ENCODE results near the gene IQGAP1.

Gene IQGAP1

DNA sequence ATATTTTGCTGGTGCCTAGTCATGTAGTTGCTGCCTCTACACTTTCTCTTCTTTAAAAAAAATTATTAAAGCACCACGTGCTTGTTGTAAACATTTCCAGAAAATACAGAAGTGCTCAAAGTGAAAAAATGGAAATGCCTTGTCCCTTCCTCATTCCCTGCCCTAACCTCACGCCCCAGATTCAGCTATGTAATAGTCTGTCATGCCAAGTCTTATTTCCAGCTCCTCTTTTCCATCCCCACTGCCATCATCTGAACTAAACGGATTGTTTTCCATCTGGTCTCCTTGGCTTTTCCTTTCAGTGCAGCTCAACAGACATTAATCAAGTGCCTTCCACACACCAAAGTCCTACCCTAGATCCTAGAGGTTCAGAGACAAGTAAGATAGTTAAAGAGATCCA, 20.5 kb upstream of the IQGAP1 start:
- TF ChIP-seq, protein P1, sequence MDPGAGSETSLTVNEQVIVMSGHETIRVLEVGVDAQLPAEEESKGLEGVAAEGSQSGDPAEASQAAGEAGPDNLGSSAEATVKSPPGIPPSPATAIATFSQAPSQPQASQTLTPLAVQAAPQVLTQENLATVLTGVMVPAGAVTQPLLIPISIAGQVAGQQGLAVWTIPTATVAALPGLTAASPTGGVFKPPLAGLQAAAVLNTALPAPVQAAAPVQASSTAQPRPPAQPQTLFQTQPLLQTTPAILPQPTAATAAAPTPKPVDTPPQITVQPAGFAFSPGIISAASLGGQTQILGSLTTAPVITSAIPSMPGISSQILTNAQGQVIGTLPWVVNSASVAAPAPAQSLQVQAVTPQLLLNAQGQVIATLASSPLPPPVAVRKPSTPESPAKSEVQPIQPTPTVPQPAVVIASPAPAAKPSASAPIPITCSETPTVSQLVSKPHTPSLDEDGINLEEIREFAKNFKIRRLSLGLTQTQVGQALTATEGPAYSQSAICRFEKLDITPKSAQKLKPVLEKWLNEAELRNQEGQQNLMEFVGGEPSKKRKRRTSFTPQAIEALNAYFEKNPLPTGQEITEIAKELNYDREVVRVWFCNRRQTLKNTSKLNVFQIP (CRISPR knock-in tag; IDR thresholded peaks at IDR 0.05; ENCODE audit: borderline replicate concordance, low read depth), result no peak
- TF ChIP-seq ARNTL (CRISPR knock-in tag; IDR thresholded peaks at IDR 0.05; ENCODE audit: borderline replicate concordance, low read depth) (no peak), ZFP3 (CRISPR knock-in tag; IDR thresholded peaks at IDR 0.05) (no peak), OSR1 (CRISPR knock-in tag; IDR thresholded peaks at IDR 0.05) (no peak), ZC3H10 (CRISPR knock-in tag; IDR thresholded peaks at IDR 0.05) (no peak), ZNF70 (CRISPR knock-in tag; IDR thresholded peaks at IDR 0.05) (no peak), TCF4 (CRISPR knock-in tag; IDR thresholded peaks at IDR 0.05; ENCODE audit: borderline replicate concordance) (no peak), SNAI2 (CRISPR knock-in tag; IDR thresholded peaks at IDR 0.05) (no peak), GLIS3 (CRISPR knock-in tag; IDR thresholded peaks at IDR 0.05) (no peak)
- no peak for ATAC-seq

DNA sequence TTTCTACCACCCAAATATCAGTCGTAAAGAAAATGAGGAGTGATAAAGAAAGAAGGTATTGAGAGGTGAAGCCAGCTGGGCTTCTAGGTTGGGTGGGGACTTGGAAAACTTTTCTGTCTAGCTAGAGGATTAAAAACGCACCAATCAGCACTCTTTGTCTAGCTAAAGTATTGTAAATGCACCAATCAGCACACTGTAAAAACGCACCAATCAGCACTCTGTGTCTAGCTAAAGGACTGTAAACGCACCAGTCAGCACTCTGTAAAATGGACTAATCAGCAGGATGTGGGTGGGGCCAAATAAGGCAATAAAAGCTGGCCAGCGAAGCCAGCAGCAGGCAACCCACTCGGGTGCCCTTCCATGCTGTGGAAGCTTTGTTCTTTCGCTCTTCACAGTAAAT, 13.0 kb upstream of the IQGAP1 start:
- TF ChIP-seq OSR1 (CRISPR knock-in tag; IDR thresholded peaks at IDR 0.05) (no peak), CSDC2 (CRISPR knock-in tag; IDR thresholded peaks at IDR 0.05) (no peak), ARNTL (CRISPR knock-in tag; IDR thresholded peaks at IDR 0.05; ENCODE audit: borderline replicate concordance, low read depth) (no peak), GLIS3 (CRISPR knock-in tag; IDR thresholded peaks at IDR 0.05) (no peak), TCF4 (CRISPR knock-in tag; IDR thresholded peaks at IDR 0.05; ENCODE audit: borderline replicate concordance) (no peak), SNAI2 (CRISPR knock-in tag; IDR thresholded peaks at IDR 0.05) (no peak), BACH2 (CRISPR knock-in tag; IDR thresholded peaks at IDR 0.05; ENCODE audit: borderline replicate concordance) (no peak), ZC3H10 (CRISPR knock-in tag; IDR thresholded peaks at IDR 0.05) (no peak), ZNF565 (CRISPR knock-in tag; conservative IDR thresholded peaks at IDR 0.05; ENCODE audit: low read depth) (no peak), ZFP3 (CRISPR knock-in tag; IDR thresholded peaks at IDR 0.05) (no peak)
- TF ChIP-seq, protein P2, sequence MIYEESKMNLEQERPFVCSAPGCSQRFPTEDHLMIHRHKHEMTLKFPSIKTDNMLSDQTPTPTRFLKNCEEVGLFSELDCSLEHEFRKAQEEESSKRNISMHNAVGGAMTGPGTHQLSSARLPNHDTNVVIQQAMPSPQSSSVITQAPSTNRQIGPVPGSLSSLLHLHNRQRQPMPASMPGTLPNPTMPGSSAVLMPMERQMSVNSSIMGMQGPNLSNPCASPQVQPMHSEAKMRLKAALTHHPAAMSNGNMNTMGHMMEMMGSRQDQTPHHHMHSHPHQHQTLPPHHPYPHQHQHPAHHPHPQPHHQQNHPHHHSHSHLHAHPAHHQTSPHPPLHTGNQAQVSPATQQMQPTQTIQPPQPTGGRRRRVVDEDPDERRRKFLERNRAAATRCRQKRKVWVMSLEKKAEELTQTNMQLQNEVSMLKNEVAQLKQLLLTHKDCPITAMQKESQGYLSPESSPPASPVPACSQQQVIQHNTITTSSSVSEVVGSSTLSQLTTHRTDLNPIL (CRISPR knock-in tag; IDR thresholded peaks at IDR 0.05; ENCODE audit: low read depth), result no peak
- TF ChIP-seq, protein P1 (CRISPR knock-in tag; IDR thresholded peaks at IDR 0.05; ENCODE audit: borderline replicate concordance, low read depth), result no peak
- TF ChIP-seq, protein P3, sequence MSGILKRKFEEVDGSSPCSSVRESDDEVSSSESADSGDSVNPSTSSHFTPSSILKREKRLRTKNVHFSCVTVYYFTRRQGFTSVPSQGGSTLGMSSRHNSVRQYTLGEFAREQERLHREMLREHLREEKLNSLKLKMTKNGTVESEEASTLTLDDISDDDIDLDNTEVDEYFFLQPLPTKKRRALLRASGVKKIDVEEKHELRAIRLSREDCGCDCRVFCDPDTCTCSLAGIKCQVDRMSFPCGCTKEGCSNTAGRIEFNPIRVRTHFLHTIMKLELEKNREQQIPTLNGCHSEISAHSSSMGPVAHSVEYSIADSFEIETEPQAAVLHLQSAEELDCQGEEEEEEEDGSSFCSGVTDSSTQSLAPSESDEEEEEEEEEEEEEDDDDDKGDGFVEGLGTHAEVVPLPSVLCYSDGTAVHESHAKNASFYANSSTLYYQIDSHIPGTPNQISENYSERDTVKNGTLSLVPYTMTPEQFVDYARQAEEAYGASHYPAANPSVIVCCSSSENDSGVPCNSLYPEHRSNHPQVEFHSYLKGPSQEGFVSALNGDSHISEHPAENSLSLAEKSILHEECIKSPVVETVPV (CRISPR knock-in tag; IDR thresholded peaks at IDR 0.05), result no peak
- TF ChIP-seq, protein P4, sequence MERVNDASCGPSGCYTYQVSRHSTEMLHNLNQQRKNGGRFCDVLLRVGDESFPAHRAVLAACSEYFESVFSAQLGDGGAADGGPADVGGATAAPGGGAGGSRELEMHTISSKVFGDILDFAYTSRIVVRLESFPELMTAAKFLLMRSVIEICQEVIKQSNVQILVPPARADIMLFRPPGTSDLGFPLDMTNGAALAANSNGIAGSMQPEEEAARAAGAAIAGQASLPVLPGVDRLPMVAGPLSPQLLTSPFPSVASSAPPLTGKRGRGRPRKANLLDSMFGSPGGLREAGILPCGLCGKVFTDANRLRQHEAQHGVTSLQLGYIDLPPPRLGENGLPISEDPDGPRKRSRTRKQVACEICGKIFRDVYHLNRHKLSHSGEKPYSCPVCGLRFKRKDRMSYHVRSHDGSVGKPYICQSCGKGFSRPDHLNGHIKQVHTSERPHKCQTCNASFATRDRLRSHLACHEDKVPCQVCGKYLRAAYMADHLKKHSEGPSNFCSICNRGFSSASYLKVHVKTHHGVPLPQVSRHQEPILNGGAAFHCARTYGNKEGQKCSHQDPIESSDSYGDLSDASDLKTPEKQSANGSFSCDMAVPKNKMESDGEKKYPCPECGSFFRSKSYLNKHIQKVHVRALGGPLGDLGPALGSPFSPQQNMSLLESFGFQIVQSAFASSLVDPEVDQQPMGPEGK (CRISPR knock-in tag; IDR thresholded peaks at IDR 0.05; ENCODE audit: borderline replicate concordance), result no peak

DNA sequence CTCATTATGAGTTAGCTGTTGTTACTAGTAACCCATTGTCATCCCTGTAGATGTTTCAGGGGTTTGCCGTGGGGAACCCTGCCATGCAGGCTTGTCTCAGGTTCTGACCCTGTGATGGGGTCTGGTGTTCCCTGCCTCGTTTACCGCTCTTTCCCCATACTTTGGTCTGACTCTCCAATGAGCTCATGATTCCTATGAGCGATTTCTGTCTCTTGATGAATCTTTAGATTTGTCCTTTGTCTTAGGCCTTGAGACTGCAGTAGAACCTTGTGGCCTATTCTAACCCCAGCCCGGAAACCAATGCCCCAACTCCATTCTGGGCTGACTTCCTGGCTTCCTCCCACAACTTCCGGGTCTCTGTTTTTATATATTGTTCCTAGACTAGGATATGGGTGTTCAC, 11.3 kb upstream of the IQGAP1 start:
- no peak for ATAC-seq
- TF ChIP-seq ZNF565 (CRISPR knock-in tag; conservative IDR thresholded peaks at IDR 0.05; ENCODE audit: low read depth) (no peak), ARNTL (CRISPR knock-in tag; IDR thresholded peaks at IDR 0.05; ENCODE audit: borderline replicate concordance, low read depth) (no peak), ISL1 (CRISPR knock-in tag; IDR thresholded peaks at IDR 0.05) (no peak), CSDC2 (CRISPR knock-in tag; IDR thresholded peaks at IDR 0.05) (no peak), ZFP30 (CRISPR knock-in tag; IDR thresholded peaks at IDR 0.05) (no peak)
- TF ChIP-seq, protein P3 (CRISPR knock-in tag; IDR thresholded peaks at IDR 0.05), result no peak

More for the DNA sequence above, 13.0 kb upstream of the IQGAP1 start:
- ATAC-seq, result no peak

DNA sequence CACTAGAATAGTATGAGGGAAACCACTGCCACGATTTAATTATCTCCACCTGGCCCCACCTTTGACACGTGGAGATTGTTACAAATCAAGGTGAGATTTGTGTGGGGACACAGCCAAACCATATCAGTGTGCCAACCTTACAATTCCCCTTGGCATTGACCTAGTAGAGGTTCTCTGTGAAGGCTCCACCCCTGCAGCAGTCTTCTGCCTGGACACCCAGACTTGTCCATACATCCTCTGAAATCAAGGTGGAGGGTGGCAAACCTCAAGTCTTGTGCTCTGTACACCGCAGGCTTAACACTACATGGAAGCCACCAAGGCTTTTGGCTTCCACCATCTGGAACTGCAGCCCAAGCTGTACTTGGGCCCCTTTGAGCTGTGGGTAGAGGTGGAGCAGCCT, 8.8 kb upstream of the IQGAP1 start:
- ATAC-seq, result no peak
- TF ChIP-seq, protein P1 (CRISPR knock-in tag; IDR thresholded peaks at IDR 0.05; ENCODE audit: borderline replicate concordance, low read depth), result no peak
- no peak for TF ChIP-seq PPARA (CRISPR knock-in tag; IDR thresholded peaks at IDR 0.05; ENCODE audit: borderline replicate concordance)
- no peak for TF ChIP-seq ISL1 (CRISPR knock-in tag; IDR thresholded peaks at IDR 0.05)
- no peak for TF ChIP-seq OSR1 (CRISPR knock-in tag; IDR thresholded peaks at IDR 0.05)
- TF ChIP-seq RARB (CRISPR knock-in tag; IDR thresholded peaks at IDR 0.05), result no peak
- TF ChIP-seq TCF4 (CRISPR knock-in tag; IDR thresholded peaks at IDR 0.05; ENCODE audit: borderline replicate concordance), result no peak
- TF ChIP-seq TOX (CRISPR knock-in tag; IDR thresholded peaks at IDR 0.05; ENCODE audit: borderline replicate concordance), result no peak
- TF ChIP-seq SNAI2 (CRISPR knock-in tag; IDR thresholded peaks at IDR 0.05), result no peak
- TF ChIP-seq ZFP3 (CRISPR knock-in tag; IDR thresholded peaks at IDR 0.05), result no peak
- no peak for TF ChIP-seq ESRRG (CRISPR knock-in tag; IDR thresholded peaks at IDR 0.05)
- no peak for TF ChIP-seq CSDC2 (CRISPR knock-in tag; IDR thresholded peaks at IDR 0.05)
- no peak for TF ChIP-seq ZNF8 (CRISPR knock-in tag; IDR thresholded peaks at IDR 0.05)
- no peak for TF ChIP-seq ZFP30 (CRISPR knock-in tag; IDR thresholded peaks at IDR 0.05)
